Middle frontal gyrus (tissue), 1 donor: ENCODE data around the gene INTS6L.
"Not testable (repeated sequence)": the region's sequence is repeated elsewhere in the genome, so short reads cannot be mapped to it uniquely, and the experiment has no call there.

Source experiments
- DNase-seq: peaks from one replicate; pipeline ENCODE4 v3.0.0-alpha.2; 2015; ENCODE audit warnings: low spot score; ENCODE audit errors: extremely low spot score

INTS6L gene

DNA sequence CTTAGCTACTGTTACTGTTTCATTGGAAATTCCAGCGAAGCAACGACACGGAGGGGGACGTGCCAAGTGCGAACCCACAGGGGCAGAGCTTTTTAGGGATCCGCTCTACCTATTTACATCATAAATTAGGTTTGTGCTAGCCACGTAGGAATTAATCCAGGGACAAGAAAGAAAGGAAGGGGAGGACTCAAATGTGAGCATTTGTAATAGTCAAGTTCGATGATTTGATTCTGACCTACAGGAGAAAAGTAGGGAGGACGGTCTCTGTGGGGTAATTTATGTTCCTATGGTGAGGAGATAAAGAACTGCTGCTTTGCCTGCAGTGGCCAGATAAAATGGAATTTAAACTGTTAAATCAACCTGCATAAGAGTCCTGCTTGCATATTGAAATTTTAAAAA lies 1.7 kb downstream of the INTS6L start:
- no peak for DNase-seq

DNA sequence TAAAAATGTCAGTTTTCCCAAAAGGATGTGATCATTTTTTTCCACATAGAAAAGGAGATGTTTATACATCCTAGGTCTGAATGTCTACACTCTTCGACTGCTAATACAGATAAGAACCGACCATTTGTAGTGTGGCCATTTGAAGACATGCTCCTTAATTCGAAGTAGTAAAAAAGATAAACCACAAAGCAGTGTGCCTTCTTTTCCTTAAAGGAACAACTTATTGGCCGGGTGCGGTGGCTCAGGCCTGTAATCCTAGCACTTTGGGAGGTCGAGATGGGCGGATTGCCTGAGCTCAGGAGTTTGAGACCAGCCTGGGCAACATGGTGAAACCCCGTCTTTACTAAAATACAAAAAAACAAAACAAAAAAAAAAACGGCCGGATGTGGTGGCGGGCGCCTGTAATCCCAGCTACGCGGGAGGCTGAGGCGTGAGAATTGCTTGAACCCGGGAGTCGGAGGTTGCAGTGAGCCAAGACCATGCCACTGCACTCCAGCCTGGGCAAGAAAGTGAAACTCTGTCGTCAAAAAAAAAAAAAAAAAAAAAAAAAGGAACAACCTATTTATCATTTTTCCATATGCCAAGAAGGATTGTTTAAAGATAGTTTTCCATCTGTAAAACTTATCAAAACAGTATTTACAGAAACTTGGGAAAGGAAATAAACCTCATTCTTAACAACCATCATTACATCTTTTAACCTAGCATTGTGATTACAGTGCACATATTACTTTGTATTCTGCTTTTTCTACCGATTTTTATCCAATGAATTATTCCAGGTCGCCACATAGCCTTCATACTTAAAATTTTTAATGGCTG lies 2.6 kb downstream of the INTS6L start:
- DNase-seq: no peak

DNA sequence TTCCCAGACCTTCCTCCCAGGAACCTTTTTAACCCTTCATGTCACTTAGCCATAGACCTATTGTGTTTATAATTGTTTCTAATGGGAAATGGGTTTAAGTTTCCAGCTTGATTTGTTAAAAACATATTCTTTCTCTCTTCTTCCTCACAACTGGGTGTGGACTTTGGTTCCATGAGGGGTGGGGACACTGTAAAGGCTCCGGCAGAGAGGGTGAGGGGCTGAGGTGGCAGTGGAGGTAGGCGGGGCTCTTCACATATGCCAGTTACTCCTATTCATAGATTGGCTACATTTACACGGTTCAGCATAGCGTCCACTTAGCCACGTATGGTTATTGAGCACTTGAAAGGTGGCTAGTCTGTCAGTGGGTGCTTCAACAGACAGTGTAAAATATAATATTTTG lies 7.8 kb downstream of the INTS6L start:
- no peak for DNase-seq

DNA sequence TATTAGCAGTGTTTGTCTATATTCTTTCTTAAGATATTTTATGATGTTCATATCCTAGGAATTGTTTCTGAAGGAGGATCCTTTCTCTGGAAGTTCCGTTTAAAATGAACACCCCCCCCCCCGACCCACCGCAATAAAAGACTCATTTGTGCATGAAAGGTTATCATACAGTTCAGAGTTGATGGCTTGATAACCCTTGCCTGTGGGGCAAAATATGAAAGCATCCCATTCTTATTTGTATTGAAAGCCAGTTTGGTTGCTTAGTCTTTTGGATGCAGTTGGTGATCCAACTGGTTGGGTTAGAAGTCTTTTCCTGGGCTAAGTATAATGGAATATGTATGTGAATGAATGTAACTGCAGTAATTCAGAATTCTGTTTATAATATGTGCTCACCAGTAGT lies 8.3 kb downstream of the INTS6L start:
- no peak for DNase-seq

DNA sequence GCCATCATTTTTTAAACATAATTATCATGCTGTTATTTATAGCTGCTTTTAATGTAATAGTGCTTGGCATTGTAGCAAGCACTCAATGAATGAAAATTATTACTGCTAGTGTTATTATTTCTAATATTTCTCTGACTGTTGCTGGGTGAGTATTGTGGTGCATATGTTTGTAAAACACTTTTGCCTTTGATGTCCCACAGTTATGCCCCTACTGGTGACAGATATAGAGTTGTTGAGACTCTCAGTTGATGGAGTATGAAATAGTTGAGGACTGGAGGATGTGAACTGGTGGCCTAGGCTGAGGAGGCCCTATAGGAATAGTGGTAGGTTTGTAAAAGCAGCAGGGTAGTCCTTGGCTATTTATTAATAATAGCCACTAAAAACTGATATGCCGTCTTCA lies 9.6 kb downstream of the INTS6L start:
- DNase-seq: no peak

DNA sequence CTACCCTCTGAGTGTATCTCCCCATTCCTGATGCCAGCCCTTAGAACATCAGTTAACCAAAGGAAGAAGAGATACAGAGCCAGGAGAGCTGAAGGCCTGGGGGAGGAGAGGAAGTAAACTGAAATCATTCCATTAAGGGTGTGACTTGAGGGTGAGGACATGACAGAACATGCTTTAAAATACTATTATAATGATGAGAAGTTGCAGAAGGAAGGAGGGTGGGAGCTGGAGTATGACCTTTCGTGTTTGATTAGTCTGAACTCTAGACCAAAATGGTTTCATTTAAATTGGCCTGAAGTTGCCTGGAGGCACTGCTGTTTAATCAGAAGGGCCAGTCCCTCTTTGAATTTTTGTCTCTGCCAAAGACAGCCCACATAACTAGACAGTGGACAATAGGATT lies 11.4 kb downstream of the INTS6L start:
- no peak for DNase-seq

DNA sequence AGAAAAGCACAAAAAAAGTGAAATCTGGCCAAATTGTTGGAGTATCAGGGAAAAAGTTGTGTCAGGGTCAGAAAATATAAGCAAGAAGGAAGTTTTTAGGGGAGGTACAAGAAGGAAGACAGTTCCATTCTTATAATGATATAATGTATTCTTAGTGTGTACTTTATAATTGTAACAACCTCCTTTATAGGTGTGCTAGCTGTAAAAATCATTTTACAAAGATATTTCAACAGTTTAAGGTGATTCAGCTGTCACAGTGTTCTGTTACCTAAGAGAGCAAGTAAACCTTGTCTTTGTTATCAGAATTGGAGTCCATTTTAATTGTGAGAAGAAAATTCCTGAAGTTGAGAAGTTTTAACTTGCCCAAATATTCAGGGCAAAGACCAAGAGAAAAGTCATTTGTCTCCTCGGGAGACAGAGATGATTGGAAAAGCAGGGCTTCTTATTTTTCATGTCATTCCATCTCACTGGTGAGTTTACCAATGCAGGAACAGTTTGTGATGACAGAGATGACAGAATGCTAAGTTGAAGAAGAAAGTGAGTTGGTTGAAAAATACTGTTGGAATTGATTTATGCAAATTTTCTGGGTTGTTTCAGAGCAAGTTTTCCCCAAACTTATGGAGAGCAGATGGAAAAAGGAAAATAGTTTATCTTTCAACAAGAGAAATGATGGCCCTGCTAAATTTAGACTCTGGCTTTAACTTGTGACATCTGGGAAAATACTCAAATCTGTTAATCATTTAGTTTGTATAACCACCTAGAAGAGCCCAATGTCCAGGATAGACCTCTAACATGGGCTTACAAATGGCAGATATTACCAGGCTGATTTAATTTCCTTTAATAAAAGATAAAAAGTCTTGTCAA lies 14.8 kb downstream of the INTS6L start:
- DNase-seq: no peak

DNA sequence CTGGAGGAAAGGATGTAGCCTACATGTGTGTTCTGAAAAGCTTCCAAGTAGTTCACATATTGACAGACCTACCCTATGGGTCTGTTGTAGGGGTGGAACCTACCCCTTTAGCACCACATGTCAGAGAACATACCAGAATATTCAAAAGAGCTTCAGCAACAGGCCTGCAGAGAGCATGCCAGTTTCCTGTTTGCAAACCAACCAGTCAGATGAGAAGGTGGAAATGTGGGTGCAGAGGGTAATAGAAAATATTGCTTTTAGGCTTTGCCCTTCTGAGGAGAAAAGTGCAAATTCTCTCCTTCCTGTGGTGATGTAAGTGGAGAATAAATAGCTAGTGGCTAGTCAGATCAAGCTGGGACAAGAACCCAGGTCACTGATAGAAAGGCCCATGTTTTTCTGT lies 16.4 kb downstream of the INTS6L start:
- no peak for DNase-seq

DNA sequence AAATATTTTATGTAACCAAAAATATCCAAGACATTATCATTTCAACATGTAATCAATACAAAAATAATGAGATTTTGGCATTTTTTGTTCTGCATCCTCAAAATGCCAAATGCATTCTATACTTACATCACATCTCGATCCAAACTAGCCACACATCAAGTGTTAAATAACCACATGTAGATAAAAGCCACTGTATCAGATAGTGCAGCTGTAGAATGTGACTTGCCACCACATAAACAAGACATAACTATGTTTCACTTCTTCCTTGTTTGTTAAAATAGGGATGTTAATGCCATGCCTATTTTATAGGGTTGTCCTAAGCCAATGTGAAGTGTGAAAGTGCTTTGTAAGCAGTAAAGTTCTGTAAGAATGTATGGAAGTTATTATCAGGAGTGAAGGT lies 20.9 kb downstream of the INTS6L start:
- DNase-seq: no peak

DNA sequence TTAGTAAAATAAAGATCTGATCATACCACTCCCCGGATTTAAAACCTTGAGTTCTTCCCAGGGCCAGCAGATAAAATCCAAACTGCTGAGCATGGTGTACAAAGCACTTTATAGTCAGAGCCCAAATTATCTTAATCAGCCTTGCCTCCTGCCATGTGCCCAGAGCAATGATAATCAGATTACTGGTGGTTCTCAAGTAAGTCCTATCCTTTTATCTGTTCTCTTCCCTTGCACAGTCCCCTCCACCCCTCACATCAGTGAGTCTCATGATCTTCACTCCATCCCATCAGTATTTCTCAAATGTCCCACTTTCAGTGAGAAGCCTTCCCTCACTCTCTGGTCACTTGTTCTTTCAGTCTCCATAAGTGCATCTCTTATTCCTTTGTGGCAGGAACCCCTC lies 22.7 kb downstream of the INTS6L start:
- no peak for DNase-seq

DNA sequence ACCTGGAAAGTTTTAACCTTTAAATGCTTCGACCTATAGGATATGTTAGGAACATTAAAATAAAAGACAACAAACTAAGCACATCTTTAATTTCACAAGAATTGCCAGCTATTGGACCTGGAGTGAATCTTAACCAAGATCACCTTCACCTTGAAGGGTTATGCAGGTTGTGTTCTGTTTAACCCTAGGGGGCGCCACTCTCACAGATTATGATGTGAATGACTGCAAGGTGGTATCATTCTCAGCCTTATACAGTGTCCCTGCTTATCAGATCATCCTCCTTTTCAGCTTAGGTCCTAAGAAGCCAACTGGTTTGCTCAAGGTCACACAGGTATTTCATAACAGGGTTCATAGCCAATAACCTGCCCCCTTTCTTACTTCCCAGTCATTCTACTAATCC lies 23.5 kb downstream of the INTS6L start:
- DNase-seq: no peak

DNA sequence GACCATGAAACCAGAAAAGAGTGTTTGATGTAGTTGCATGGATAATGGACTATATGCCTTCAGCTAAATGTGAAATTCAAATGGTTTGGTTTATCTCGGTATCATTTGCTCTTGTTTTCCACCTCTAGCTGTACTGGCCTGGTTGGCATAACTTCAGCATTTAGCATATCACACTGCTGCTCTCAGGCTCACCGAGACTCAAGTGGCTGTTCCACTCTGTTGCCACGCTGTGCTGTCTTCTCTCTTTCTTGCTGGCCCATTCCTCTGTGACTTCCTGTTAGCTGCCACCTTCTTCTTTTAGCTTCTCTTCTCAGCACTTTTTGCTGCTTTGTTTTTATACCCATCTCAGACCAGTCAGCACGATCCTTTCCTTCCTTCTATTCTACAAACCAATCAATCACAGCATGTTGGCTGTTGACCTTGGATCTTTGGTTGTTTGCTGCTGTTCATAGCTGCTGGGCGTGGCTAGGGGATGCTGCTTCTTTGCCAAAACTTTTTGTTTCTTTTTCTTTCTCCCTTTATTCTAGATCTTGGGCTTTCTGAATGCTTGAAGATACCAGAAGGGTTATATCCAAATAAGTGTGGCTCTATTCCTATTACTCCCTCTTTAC lies 24.0 kb downstream of the INTS6L start:
- DNase-seq: no peak

DNA sequence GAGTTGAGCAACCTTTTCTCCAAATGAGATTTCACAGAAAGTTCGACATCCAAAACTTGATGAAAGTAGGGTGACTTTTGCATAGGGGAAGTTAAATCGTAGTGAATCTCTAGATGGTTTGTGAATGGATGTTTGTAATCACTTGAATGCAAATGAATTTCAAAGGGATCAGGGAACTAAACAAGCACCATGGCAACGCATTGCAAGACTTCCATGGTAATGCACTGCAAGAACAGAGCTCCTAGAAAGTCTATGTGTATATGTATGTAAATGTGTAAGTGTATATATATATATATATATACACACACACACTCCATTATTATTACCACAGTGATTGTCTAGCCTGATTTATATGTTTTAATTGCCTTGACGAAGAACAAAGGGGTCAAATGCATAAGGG lies 27.3 kb downstream of the INTS6L start:
- DNase-seq: no peak

DNA sequence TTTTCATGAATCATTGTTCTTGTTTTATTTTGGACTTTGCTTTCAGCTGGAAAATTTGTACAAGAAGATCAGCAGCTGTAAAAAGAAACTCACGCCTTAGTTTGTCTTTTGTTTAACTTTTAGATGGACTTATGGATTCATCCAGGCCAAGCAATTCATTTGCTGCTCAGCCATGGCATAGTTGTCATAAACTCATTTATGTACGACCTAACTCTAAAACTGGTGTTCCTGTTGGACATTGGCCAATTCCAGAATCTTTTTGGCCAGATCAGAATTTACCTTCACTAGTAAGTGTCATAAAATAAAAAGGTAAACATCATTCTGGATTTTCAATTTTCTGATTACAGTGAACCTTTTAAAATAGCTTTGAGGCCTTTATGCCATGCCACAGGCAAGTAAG lies 29.1 kb downstream of the INTS6L start:
- no peak for DNase-seq

DNA sequence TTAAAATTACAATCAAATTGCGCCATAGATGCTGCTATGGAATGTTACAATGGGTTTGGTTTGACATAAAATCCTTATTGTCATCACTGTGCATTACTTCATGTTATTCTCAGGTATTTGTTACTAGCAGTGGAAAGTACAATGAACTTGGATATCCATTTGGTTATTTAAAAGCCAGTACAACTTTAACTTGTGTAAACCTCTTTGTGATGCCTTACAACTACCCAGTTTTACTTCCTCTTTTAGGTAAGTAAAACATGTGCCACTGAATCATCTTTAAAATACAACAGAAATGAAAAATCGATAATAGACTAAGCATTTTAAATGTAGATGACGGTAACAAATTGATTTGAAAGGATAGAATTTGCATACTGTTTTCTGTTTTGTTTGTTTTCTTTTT lies 35.6 kb downstream of the INTS6L start:
- DNase-seq: no peak

DNA sequence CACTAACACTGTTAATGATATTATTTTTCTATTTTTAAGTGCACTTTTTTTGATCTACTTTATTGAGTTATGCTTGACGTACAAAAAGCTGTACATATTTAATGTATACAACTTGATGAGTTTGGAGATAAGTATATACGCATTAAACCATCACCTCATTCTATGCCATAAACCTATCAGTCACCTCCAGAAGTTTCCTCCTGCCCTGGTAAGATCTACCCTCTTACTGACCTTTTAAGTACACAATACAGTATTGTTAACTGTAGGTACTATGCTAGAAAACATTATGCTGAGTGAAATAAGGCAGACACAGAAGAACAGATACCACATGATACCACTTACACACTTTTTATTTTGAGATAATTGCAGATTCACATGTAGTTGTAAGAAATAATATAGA lies 36.9 kb downstream of the INTS6L start:
- DNase-seq: no peak

DNA sequence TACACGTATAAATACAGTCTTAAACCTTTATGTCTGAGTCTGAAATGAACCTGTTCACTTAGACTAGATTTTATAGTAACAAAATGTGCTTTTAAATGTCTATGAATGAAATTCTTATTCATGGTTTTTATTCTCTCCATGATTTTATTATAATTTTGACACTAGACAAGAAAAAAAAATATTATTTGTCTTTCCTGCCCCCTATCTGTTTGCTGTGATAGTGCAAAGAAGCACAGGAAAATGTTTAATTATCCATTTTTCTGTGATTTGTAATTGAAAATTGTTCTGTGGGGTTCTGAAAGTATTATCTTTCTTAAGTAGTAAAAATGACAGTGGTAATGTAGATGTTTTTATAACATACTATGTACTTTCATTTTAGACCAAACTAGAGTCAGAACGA lies 52.0 kb downstream of the INTS6L start:
- DNase-seq: no peak

DNA sequence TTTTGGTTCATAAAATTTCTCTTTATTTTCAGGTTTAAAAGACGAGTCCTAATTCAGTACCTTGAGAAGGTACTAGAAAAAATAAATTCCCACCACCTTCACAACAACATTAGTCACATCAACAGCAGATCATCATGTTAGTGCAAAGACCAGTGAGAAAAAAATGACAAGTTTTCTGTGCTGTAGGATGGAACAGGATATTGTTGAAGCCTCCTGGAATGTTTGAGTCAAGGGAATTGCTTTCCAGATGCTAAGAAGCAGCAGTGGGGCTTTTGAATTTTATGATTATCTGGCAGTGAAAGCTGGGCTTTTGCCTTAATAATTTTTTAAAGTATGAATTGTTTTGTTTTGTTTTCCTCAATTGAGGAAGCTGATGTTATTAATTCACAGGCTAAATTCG lies 61.0 kb downstream of the INTS6L start:
- no peak for DNase-seq

DNA sequence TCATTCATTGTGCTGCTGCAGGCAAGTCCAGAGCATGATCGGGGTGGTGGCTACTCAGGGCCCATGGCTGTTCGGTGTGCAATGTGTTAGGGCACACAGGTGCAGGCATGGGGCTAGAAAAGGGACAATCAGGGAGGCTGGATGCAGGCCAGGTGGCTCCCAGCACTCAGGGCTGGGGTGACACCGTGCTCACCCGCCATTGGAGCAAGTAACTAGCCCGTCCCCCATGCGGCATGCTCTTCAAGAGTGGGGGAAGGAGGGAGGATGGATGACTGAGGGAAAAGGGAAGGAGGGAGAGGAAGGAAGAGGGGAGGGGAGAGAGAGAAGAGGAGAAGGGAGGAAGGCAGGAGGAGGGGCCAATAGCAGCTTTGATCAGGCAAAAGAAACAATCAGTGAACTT lies 64.7 kb downstream of the INTS6L start:
- DNase-seq: no peak

DNA sequence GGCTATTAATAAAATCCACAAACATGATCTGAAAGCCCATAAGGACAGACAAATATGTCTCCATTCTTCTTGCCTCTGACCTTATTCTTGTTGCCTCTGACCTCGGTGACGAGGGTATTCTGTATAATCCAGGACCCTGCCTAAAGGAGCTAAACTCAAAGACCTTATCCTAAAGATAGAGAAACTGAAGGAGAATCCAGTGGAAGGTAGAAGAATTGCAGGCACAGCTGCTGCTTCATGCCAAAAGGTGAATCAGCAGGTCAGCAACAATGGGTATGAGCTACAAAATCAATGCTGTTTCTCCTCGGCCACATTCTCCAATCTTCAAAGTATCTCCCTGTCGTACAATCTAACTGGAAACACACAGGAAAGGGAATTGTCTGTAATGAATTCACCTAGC lies 71.4 kb downstream of the INTS6L start:
- DNase-seq: no peak

DNA sequence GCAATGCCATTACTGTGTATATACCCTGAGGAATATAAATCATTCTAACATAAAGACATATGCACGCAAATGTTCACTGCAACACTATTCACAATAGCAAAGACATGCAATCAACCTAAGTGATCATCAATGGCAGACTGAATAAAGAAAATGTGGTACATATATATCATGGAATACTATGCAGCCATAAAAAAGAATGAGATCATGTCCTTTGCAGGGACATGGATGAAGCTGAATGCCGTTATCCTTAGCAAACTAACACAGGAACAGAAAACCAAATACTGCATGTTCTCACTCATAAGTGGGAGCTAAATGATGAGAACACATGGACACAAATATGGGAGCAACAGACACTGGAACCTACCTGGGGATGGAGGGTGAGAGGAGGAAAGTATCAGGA lies 73.6 kb downstream of the INTS6L start:
- not testable (repeated sequence) for DNase-seq

DNA sequence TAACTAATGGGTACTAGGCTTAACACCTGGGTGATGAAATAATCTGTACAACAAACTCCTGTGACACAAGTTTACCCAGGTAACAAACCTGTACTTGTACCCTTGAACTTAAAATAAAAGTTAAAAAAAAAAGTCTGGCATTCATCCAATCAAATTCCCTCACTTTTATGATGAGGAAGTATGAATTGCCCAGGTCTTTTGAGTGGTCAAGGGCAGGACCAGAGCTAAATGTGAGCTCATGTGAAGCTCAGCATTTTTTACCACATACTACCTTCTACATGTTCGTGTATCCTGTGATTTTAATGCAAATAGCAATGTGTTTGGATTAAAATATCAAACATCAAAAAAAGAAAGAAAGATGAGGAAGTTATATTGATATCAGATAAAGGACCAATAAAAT lies 74.0 kb downstream of the INTS6L start:
- DNase-seq: not testable (repeated sequence)
